ENCODE results near the gene ZNRF3. TPM values are rescaled to one million over a fixed set of nuclear protein-coding genes. Genes with fewer than 3 reads are reported as not detected.
"Not testable (repeated sequence)": the region's sequence is repeated elsewhere in the genome, so short reads cannot be mapped to it uniquely, and the experiment has no call there.

ZNRF3 gene
- total RNA-seq, 2 donors from 2014 or later = 7.8 to 8.6 TPM

GRCh38 chr22:28843633-28844032, 39.7 kb upstream of the ZNRF3 start:
- 73 to 81% methylated on average over 2 of the region's 2 CpGs for WGBS, 2 donors
- no peaks in the 10 kb centered on the region for H3K36me3 ChIP-seq (replicated peaks in 1 of 2; ENCODE audit: insufficient read depth in 1 of 2, low read depth in 2 of 2)
- H3K27ac ChIP-seq = no peak overlapping the region
- H3K27me3 ChIP-seq = no peaks in the 10 kb centered on the region
- ATAC-seq (no peak), DNase-seq (no peak)
- no peak for TF ChIP-seq POLR2A (IDR thresholded peaks at IDR 0.05)
- TF ChIP-seq CTCF (IDR thresholded peaks at IDR 0.05) = no peak
- H3K4me3 ChIP-seq = no peak overlapping the region
- intact Hi-C loops (cut with DNase I) = no loop called here
- no peaks in the 10 kb centered on the region for H3K9me3 ChIP-seq
- H3K4me1 ChIP-seq = no peaks in the 10 kb centered on the region

GRCh38 chr22:28844277-28844676, 39.1 kb upstream of the ZNRF3 start:
- H3K36me3 ChIP-seq (replicated peaks in 1 of 2; ENCODE audit: insufficient read depth in 1 of 2, low read depth in 2 of 2); H3K4me3 ChIP-seq; intact Hi-C loops (cut with DNase I); H3K27me3 ChIP-seq; H3K4me1 ChIP-seq; H3K9me3 ChIP-seq; DNase-seq; ATAC-seq; H3K27ac ChIP-seq: not testable (repeated sequence)
- WGBS, 2 donors = 87 to 95% methylated on average over 2 of the region's 2 CpGs

GRCh38 chr22:28846994-28847393, 36.4 kb upstream of the ZNRF3 start:
- H3K27ac ChIP-seq = no peak overlapping the region
- H3K9me3 ChIP-seq = no peaks in the 10 kb centered on the region
- ATAC-seq = no peak
- intact Hi-C loops (cut with DNase I) = no loop called here
- H3K4me1 ChIP-seq = no peaks in the 10 kb centered on the region
- TF ChIP-seq CTCF (IDR thresholded peaks at IDR 0.05) = no peak
- TF ChIP-seq POLR2A (IDR thresholded peaks at IDR 0.05) = no peak
- H3K4me3 ChIP-seq = no peak overlapping the region
- DNase-seq = no peak
- 92 to 98% methylated on average over 2 of the region's 2 CpGs for WGBS, 2 donors
- no peaks in the 10 kb centered on the region for H3K36me3 ChIP-seq (replicated peaks in 1 of 2; ENCODE audit: insufficient read depth in 1 of 2, low read depth in 2 of 2)
- no peaks in the 10 kb centered on the region for H3K27me3 ChIP-seq

GRCh38 chr22:28855355-28856094, 27.8 kb upstream of the ZNRF3 start:
- H3K27me3 ChIP-seq = no peaks in the 10 kb centered on the region
- H3K4me3 ChIP-seq = no peak overlapping the region
- DNase-seq (peak; percentile 58 to 67 (median 62)), ATAC-seq (peak; percentile 86)
- no peaks in the 10 kb centered on the region for H3K9me3 ChIP-seq
- no peaks in the 10 kb centered on the region for H3K36me3 ChIP-seq (replicated peaks in 1 of 2; ENCODE audit: insufficient read depth in 1 of 2, low read depth in 2 of 2)
- peaks cover 3% of the 10 kb centered on the region for H3K4me1 ChIP-seq
- TF ChIP-seq POLR2A (IDR thresholded peaks at IDR 0.05) (peak in 1 of 3 donors; percentile 8), CTCF (IDR thresholded peaks at IDR 0.05) (peak; percentile 71 to 98 (median 96))
- 10 to 11% methylated on average over 6 of the region's 6 CpGs for WGBS, 2 donors
- intact Hi-C loops (cut with DNase I) = loop anchor here (2.0 to 10.0 kb wide), 2 partner anchors 187 to 389 kb away; no protein-coding TSS in a partner anchor
- no peak overlapping the region for H3K27ac ChIP-seq

- intact Hi-C loops (cut with DNase I) = loop anchor here (10.0 kb wide), 1 partner anchor 389 kb away; no protein-coding TSS in a partner anchor
- no peak overlapping the region for H3K27ac ChIP-seq
- WGBS, 2 donors = 85 to 95% methylated on average over 1 of the region's 1 CpG
- H3K27me3 ChIP-seq = no peaks in the 10 kb centered on the region
- no peak overlapping the region for H3K4me3 ChIP-seq
- TF ChIP-seq POLR2A (IDR thresholded peaks at IDR 0.05) (no peak), CTCF (IDR thresholded peaks at IDR 0.05) (no peak)
- H3K9me3 ChIP-seq = no peaks in the 10 kb centered on the region
- no peaks in the 10 kb centered on the region for H3K36me3 ChIP-seq (replicated peaks in 1 of 2; ENCODE audit: insufficient read depth in 1 of 2, low read depth in 2 of 2)
- ATAC-seq (no peak), DNase-seq (no peak)
- peaks cover 3% of the 10 kb centered on the region for H3K4me1 ChIP-seq
Observed at GRCh38 chr22:28856095-28856455, 27.3 kb upstream of the ZNRF3 start.

Data from body of pancreas (tissue), 4 donors.